Hepatic stellate cell (primary cell): ENCODE data around the gene PSAP.

Source experiments
- DNase-seq: peaks from one replicate; pipeline ENCODE4 v3.0.0; 2011; ENCODE audit warnings: low spot score

The PSAP gene

DNA sequence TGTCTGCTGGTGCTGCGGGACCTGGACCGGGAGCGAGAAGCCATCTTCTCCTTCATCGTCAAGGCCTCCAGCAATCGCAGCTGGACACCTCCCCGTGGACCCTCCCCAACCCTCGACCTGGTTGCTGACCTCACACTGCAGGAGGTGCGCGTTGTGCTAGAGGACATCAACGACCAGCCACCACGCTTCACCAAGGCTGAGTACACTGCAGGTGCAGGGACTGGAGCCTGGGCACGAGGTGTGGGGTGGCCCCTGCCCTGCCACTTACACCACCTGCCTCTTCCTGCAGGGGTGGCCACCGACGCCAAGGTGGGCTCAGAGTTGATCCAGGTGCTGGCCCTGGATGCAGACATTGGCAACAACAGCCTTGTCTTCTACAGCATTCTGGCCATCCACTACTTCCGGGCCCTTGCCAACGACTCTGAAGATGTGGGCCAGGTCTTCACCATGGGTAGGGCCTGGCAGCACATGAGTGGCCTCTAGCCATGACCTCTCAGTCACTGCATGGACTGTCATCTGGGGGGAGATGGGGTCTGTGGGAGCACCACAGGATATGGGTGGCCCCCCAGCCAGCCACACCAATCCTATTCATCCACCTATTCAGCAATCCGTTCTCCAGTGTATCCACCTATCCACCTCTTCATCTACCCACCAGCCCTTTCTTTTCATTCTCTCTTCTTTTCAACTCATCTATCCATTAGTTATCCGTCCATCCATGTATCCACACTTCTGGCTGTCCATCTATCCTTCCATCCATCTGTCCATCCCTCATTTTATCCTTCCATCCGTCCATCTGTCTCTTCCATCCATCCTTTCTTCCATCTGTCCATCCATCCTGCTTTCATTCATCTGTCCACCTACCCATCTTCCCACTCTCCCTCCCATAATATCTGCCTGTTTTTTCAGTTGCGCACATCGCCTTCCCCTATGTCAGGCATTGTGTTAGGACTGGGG lies 43.2 kb downstream of the PSAP start:
- DNase-seq = no peak

DNA sequence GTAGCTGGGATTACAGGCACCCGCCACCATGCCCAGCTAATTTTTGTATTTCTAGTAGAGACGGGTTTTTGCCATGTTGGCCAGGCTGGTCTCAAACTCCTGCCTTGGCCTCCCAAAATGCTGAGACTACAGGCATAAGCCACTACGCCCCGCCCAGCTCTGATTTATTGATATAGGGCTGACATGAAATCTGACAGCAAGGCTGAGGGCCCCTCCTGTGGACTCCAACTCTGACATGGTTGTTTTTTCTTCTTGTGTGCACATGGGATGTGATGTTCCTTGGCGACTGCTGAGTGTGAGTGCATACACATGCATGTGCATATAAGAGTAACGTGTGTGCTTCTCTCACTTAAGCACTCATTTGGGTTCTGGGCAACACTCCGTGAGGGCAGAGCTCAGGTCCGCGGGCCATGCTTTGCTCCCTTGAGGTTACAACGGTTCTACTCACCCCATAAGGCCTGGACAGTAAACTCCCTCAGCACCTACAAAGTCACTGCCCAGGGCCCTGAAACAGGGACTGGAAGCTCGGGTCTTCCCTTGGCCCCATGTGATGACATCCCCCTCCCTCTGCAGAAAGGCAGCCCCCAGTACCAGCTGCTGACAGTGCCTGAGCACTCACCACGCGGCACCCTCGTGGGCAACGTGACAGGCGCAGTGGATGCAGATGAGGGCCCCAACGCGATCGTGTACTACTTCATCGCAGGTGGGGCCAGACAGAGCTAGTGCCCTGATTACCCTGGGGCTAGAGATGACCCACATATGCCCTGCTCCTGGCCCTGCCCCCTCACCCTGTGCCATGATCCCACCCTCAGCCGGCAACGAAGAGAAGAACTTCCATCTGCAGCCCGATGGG lies 44.1 kb downstream of the PSAP start:
- no peak for DNase-seq

DNA sequence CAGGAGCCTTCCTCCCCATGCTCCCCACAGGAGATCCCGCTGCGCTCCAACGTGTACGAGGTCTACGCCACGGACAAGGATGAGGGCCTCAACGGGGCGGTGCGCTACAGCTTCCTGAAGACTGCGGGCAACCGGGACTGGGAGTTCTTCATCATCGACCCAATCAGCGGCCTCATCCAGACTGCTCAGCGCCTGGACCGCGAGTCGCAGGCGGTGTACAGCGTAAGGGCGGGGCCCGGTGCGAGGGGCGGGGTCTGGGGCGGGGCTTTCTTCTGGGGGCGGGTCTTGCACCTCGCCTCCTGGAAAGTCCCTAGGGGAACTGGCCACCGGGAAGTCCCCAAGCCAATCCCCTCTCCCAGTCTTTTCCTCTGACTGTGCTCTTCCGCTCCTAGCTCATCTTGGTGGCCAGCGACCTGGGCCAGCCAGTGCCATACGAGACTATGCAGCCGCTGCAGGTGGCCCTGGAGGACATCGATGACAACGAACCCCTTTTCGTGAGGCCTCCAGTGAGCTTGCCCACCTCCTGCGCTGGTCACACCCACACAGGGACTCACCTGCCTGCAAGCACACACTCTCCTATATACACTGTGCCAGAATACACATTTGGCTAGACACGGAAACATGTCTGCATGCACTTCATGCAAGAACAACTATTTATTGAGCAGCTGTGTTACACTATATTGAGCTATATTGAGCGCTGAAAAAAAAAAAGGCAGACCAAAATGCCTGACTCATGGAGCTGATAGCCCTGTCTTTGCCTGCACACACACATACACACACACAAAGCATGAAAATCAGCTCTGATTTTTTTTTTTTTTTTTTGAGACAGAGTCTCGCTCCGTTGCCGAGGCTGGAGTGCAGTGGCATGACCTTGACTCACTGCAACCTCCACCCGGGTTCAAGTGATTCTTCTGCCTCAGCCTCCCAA lies 45.0 kb downstream of the PSAP start:
- no peak for DNase-seq

DNA sequence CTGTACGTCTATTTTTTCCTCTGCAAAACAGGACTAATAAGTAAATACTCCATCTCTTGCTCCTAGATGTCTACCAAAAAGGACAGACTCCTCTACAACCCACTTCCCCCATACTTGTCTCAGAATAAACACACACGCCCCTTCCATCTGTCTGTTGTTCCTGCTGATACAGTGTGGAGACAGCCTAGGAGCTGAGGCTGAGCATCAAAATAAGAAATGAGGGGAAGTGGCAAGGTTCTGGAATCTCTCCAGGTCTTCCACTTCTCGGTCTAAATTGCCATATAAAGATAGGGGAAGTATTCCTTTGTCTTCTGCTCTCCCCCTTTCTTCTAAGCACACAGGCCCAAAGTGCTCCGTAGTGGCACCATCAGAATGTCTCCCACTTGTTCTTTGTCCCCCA lies 47.0 kb downstream of the PSAP start:
- DNase-seq = no peak

DNA sequence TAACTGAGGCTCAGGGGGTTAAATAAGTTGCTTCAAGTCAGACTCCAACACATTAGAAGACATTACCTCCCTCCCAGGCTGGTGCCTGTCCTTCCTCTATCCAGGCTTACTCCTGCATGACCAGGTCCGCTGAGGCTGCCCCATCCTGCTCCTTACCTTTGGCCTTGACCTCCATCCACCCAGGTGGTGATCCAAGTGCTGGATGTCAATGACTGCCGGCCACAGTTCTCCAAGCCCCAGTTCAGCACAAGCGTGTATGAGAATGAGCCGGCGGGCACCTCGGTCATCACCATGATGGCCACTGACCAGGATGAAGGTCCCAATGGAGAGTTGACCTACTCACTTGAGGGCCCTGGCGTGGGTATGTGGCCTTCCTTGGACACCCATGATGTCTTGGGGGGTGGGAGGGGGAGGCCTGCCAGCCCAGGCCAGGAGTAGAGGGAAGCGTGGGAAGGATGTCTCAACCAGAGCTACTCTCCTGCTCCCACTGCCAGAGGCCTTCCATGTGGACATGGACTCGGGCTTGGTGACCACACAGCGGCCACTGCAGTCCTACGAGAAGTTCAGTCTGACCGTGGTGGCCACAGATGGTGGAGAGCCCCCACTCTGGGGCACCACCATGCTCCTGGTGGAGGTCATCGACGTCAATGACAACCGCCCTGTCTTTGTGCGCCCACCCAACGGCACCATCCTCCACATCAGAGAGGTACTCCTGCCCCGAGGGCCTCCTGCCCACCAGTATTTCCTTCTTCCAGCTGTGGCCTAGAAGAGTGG lies 48.1 kb downstream of the PSAP start:
- DNase-seq = no peak

DNA sequence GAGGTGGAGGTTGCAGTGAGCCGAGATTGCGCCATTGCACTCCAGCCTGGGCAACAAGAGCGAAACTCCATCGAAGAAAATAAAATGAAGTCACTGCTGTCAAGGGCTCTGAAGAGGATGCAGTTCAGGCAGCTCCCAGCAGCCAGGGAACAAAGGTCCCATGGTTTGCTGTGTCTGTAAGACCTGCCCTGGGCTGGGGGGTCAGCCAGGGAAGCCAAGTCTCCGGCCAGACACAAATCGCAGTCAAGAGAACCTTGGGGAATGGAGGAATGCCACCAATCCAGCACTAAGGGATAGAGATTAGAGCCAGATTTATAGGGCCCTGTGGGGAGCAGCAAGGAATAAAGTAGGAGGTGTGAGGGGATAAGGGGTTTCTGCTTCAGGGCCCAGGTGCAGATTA lies 48.8 kb downstream of the PSAP start:
- DNase-seq = no peak

DNA sequence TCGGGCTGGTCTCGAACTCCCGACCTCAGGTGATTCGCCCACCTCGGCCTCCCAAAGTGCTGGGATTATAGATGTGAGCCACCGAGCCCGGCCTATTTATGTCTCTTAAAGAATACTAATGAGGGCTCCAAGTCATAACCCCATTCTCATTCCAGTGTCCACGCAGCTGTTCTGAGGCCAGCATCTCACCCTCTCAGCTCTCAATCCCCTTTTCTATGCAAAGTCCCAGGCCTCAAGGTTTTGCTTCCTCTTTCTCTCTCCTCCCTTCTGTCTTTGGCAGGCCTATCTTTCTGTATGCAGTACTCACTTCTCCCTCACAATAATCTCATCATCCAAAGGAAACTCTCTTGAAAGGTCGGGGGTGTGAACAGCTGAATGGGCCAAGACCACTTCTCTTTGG lies 49.7 kb downstream of the PSAP start:
- DNase-seq = no peak

DNA sequence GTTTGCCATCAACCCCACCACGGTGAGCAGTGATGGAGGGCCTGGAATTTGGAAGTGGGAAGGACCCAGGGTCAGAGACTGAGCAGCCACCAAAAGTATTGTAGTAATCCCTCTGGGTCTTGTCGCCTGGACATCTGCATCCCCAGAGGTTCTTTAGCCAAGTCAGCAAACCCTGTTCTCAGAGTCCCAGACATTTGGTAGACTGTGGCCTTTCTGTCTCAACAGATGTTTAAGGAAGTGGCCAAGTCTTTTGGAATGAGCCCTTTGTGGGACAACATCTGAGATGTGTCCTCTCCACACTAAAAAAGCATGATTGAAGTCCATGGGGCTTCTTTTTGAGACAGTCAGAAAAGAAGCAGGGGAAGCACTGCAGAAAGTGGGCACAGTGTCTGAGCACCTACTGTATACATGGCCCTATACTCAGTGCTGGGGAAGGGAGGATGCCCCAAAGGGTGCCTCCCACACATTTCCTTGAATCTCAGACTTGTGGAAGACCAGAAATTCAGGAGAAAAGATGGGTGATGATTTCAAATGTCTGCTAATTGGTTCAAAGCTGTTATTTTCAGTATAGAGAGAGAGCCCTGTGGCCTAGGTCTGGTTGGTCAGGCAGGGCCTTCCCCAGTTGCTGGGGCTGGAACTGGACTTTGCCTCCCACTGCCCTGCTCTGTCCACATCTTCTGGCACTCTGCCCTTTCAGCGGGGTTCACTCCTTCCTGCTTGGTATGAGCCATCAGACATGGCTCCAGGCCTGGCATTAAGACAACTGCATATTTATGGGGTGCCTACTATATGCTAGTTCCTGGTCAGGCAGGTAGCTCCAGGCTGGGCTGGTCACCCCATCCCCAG lies 51.2 kb downstream of the PSAP start:
- DNase-seq = no peak

DNA sequence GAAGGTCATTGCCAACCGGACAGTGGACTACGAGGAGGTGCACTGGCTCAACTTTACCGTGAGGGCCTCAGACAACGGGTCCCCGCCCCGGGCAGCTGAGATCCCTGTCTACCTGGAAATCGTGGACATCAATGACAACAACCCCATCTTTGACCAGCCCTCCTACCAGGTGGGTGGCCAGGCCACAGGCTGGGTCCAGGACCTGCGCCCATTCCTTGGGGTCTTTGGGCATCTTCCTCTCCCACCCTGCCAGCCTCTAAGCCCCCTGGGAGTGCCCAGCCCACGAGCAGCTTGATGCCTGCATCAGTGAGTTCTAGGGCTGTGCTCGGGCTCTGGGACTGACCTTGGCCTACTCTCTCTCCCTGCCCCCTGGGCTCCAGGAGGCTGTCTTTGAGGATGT lies 51.9 kb downstream of the PSAP start:
- DNase-seq = no peak

DNA sequence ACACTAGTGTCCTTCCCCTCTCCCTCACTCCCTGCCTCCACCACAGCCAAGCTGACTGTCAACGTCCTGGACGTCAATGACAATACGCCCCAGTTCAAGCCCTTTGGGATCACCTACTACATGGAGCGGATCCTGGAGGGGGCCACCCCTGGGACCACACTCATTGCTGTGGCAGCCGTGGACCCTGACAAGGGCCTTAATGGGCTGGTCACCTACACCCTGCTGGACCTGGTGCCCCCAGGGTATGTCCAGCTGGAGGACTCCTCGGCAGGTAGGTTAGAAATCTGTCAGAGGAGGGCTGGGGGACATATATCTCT lies 52.8 kb downstream of the PSAP start:
- DNase-seq = no peak

DNA sequence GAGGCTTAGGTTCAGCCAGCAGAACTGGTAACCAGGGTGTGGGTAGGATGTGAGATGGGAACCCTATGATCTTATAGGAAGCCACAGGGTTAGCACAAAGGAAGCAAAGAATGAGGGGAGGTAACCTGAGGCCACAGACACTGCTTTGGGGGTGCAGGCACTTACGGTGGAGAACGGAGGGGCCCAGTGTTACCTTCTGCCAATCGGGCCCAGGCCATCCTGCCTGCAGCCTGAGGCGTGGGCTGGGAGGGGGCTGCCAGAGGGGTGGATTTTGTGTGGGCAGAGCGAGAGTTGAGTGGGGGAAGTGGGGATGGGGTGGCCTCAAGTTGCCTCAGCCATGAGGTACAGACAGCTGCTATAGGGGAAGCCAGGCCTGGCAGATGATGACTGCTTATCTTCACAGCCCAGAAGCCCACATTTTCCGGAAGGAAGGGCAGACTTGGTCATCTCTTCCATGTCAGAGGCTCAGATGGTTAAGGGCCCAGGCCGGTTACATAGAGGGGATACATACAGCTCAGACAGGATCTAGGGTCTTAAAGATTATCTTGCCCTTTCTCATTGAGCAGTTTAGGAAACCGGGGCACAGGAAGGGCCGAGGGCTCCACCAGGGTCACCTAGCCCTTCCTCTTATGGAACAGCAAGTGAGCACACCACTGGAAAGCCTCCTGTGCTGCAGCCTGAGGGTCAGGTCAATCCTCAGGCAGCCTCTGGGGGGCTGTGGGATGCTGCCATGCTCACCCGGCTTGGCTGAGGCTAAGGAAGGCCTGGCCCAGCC lies 53.3 kb downstream of the PSAP start:
- DNase-seq = no peak

DNA sequence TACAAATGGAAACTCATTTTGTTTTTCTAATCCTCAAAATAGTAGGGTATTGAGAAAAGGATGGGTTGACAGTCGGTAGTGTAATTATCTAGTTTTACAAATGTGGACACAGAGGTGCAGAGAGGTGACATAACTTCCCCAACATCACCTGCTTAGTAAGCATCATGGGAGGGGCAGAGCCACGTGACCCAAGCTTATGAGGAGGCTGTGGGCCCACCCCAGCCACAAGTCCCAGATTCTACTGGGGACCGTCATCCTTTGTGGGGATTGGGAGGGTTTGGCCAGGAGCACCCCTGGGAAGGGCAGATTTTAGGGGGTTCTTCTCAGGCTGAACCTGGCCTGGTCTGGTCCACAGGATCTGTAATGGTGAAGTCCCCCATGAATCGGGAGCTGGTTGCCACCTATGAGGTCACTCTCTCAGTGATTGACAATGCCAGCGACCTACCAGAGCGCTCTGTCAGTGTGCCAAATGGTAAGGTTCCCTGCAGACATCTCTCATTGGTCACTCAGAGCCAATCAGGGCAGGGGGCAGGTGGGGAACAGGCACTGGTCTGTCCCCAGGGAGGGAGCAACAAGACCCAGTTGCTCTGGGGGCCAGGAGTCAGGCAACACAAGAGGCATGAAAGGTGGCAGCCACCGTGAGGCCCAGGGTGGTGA lies 54.2 kb downstream of the PSAP start:
- DNase-seq = no peak

DNA sequence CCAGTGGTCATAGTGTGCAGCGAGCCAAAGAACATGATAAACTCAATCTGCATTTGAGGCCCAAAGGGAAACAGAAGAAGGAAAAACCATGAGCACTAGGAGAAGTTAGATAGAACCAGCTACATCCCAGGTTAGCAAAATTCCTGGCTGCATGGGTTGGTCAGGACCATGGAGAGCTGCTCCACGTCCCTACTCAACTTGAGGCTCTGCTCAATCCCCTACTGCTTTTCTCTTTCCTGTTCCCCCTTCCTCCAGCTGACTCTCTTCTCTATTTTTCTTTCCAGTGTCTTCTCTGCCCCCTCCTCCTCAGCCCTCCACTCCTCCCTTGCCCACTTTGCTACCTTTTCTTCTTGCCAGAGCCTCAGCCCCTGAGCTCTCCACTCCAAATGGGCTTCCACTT lies 55.8 kb downstream of the PSAP start:
- DNase-seq = peak; percentile 43

DNA sequence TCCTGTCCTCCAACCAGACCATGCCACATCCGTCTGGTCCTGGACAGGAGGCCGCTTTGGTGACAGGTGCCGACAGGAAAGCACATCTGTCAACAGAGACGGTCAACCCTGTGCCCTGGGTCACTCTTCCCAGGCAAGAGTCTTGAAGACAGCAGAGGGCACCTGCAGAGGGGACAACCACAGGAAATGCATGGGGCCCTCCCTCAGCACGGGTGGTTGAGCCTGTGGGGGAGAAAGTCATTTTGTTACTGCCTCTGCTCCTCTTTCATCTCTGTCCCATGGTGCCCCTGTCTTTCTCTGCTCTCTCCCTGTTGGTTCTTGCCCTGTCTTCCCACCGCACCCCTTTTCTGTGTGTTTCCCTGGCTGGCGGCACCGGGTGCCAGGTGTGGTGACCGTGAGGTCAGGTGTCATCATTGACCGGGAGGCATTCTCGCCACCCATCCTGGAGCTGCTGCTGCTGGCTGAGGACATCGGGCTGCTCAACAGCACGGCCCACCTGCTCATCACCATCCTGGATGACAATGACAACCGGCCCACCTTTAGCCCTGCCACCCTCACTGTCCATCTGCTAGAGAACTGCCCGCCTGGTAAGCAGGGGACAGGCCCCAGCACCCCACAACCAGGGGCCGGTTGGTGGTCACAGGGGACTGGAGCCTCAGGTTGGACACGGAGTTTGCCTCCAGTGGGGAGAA lies 60.2 kb downstream of the PSAP start:
- DNase-seq = no peak

DNA sequence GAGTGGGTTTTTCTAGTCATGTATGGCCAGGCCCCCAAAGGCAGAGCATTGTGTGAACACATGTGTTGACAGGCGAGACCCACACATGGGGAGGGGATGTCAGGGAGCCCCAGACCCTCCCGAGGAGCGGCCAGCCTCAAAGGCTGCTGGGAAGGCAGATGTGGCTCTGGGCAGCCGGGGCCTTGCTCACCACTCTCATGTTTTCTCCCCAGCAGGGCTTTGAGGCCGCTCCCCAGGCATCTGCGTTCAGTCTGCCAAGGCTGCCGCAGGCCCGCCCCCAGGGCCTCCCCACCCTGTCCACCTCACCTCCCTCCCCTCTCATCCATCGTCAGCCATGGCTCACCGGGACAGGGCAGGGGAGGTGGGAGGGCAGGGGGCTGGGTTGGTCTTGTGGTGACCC lies 61.2 kb downstream of the PSAP start:
- DNase-seq = no peak

DNA sequence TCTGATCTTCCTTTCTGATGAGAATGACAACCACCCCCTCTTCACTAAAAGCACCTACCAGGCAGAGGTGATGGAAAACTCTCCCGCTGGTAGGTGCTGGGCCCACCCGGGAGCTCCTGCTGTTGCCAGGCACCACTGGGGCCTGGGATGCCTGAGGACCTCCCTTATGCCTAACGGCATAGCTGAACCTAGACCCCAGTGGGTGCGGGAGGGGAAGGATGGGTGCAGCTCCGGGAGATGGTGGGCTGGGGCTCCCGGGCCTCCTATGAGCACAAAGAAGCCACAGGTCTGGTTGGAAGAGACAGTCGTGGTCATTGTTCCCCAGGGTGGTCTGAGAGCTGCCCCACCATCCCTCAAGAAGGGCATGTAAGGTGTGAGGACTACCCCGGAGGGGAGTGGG lies 62.1 kb downstream of the PSAP start:
- no peak for DNase-seq

DNA sequence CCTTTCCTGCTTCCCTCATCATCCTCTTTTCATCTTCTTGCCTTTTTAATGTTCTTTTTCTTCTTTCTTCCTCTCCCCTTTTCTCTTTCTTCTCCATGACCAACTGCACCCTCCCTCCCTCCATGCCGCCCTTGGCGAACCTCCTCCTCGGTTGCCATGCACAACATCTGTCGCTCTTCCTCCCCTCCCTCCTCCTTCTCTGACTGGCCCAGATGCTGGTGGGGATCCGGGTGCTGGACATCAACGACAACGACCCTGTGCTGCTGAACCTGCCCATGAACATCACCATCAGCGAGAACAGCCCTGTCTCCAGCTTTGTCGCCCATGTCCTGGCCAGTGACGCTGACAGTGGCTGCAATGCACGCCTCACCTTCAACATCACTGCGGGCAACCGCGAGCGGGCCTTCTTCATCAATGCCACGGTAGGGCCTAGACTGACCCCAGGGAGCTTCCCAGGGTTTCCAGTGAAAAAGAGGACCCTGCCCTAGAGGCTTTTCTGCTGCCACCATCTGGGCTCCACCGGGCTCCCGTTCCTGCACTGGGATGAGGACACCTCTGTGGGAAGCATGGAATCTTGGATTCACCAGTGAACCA lies 66.3 kb downstream of the PSAP start:
- DNase-seq = no peak
